CD4-positive, alpha-beta T cell treated with Interleukin-6 for 4 hours (primary cell): ENCODE results near the gene RABGAP1L.

Source experiments
- DNase-seq: peaks from one replicate; pipeline ENCODE4 v3.0.0-alpha.2; 2020; ENCODE audit warnings: mixed read lengths

The RABGAP1L gene

GRCh38 chr1:174982971-174983689 is 823.8 kb downstream of the RABGAP1L start:
- peak; percentile 65 for DNase-seq

GRCh38 chr1:174984952-174985351 is 825.6 kb downstream of the RABGAP1L start:
- no peak for DNase-seq

- no peak for DNase-seq
These were observed 829.2 kb downstream of the RABGAP1L start for GRCh38 chr1:174988539-174988938.

DNA sequence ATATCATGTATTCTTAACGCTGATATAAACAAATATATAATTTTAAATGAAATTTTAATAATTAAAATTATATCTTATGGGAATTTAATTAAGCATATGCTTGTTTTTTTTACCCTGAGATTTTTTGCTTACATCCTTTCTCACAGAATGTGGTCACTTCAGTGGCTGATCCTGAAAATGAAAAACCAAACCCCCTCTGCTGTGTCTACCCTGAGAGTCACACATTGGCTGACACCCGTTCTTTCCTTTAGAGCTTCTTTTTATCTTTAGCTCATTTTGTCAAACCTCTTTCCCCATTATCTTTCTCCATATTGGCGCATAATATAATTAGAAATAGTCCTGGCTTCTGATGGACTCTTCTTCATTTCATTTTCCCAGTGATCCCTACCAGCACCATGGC is 829.7 kb downstream of the RABGAP1L start:
- no peak for DNase-seq

- DNase-seq: no peak
These were observed 830.4 kb downstream of the RABGAP1L start for GRCh38 chr1:174989536-174990220.

DNA sequence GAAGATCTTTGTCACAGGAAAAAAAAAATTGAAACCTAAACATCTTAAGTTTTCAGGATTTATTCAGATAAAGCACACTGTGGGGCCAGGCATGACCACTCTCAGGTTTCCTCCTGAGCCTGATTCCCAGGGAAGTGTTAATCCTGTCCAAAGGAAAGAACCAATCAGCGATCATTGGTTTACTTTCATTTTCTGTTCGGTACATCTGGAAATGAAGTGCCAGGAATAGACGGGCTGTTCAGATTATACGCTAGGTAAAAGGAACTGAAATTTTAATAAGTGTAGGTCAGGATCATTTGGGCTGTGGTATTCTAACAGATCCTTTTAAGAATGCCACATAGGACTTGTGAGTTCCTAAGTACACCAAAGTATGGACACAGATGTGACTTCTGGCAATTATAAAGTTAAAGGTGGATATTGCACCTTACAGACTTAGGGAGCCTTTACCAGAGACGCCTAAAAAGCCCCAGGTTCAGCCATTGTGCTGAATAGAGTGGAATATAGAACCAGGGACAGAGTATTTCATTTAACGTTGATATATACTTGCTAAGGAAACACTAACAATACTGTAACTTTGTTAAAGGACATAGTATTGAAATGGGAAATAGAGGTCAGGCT is 831.2 kb downstream of the RABGAP1L start:
- DNase-seq: no peak

DNA sequence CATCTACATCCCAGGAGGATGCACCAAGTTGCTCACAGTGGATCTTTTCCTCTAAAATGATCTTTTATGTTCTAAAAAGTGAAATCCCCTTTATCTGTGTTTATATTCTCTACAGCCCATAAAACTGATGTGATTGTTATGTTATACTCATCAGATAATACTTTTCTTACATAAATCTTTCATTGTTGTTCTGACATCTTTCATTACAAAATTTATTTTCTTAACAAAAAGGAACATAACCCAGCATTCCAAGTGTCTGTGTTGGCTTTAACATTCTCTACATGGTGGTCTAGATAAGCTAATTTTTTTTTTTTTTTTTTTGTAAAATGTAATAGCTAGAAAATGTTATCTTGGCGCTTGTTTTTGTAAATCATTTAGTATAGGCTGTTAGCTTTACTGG is 832.2 kb downstream of the RABGAP1L start:
- DNase-seq: no peak

GRCh38 chr1:174995121-174995520 is 835.8 kb downstream of the RABGAP1L start:
- DNase-seq: no peak

- DNase-seq: no peak
These were observed 836.6 kb downstream of the RABGAP1L start for GRCh38 chr1:174995916-174996315.

DNA sequence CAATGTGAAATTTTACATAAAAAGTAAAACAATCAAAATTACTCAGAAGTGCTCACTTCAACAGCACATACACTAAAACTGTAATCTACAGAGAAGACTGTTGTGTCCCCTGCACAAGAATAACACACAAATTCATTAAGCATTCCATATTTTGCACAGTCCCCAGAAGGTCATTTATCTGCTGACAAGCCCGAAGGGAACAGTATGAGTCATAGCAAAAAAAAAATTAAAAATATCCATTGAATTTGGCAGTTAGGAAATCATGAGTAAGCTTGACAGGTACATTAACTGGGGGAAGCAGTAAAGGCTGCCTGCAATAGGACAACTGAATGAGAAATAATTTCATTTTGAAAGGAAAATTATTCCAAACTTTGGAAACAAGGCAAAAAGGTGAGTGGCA is 837.2 kb downstream of the RABGAP1L start:
- no peak for DNase-seq

DNA sequence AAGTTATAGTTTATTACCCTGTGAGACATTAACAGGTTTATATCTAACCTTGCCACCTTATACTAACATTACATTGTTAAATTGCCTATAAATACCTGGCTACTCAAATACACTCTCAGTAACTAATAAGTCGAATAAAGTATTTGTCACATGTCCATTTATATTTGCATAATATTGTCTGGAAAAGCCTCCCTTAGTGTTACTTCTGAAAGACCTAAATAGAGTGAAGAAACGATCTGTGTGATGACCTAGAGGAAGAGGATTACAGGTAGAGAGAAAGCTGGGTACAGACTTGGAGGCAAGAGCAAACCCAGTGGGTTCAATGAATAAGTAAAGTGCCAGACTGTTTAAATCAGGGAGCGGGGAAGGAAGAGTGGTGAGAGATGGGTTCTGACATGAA is 837.7 kb downstream of the RABGAP1L start:
- no peak for DNase-seq

- DNase-seq: peak; percentile 64
These were observed 839.4 kb downstream of the RABGAP1L start for GRCh38 chr1:174998569-174999215.

- DNase-seq: peak; percentile 97
These were observed 840.1 kb downstream of the RABGAP1L start for GRCh38 chr1:174999216-174999935.

DNA sequence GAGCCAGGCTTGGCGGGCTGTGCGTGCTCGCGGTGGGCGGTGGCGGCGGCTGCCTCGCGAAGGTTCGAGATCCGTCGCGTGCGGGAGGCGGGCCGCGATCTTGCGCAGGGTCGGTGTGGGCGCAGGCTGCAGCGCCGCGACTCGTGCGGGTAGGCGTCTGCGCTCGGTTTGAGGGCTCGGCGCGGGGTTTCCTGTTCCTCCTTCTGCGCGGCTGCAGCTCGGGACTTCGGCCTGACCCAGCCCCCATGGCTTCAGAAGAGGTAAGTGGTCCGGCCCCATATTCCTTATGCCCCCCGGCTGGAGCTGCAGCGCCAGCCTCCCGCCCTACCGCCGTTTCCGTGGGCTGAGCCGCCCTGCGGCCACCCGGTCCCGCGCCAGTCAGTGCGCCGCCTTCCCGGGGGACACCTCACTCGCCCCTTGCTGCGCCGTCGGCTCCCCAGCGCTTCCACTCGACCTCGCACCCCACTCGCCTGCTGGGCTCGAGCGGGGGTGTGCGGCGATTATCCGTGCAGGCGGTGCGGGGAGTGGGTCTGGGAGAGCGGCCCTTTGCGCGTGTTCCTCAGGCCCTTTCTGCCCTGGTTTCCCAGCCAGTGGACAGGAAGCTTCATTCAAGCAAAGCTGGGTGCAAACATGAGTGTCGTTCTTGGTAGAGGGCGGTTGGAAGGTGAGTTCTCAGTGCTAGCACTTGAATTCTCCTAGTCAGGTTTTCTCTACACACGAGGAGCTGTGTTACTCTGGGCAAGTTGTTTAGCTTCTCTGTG is 840.8 kb downstream of the RABGAP1L start, which contains the start of gene CACYBP:
TSS of gene CACYBP (plus strand) at position 12 of the 761 bp plus-strand sequence. CDS start at position 246, 234 bp downstream.
- DNase-seq: peak; percentile 51

GRCh38 chr1:175000697-175001187 is 841.4 kb downstream of the RABGAP1L start:
- DNase-seq: no peak

- no peak for DNase-seq
These were observed 843.7 kb downstream of the RABGAP1L start for GRCh38 chr1:175002910-175003517.

GRCh38 chr1:175003521-175003920 is 844.2 kb downstream of the RABGAP1L start:
- no peak for DNase-seq

GRCh38 chr1:175005085-175005783 is 845.9 kb downstream of the RABGAP1L start:
- DNase-seq: no peak

DNA sequence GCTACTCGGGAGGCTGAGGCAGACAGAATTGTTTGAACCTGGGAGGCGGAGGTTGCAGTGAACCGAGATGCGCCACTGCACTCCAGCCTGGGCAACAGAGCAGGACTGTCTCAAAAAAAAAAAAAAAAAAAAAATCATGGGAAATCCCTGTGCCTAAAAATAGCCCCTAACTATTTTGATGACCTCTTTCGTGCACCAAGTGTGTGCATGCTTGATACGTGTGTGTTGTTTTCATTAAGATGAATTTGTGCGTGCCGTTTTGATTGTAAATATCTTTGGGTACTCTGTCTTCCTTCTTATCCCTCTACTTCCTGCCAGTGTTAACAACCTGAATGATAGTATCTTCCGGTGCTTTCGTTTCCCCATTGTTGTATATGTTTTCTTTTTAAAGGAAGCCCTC is 850.2 kb downstream of the RABGAP1L start:
- no peak for DNase-seq

- no peak for DNase-seq
These were observed 854.1 kb downstream of the RABGAP1L start for GRCh38 chr1:175013445-175013844.

DNA sequence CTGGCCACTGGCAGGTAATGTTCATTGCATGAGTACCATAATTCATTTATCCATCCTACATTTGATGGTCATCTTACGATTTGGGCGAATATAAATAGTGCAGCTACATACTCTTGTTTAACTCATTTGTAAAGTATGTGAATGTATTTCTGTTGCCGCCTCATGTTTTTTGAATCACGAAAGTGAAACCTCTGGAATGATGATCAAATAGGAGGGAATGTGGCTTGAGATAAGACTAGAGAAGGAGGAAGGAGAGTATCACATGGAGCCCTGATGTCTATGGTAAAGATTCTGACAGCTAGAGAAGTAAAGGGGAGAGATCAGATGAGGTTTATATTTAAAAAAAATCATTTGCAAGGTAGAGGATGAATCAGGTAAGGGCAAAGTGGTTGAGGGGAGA is 855.9 kb downstream of the RABGAP1L start:
- no peak for DNase-seq
